ENCODE measurements around the gene FOLR3.
"Not testable (repeated sequence)": the region's sequence is repeated elsewhere in the genome, so short reads cannot be mapped to it uniquely, and the experiment has no call there.

DNA sequence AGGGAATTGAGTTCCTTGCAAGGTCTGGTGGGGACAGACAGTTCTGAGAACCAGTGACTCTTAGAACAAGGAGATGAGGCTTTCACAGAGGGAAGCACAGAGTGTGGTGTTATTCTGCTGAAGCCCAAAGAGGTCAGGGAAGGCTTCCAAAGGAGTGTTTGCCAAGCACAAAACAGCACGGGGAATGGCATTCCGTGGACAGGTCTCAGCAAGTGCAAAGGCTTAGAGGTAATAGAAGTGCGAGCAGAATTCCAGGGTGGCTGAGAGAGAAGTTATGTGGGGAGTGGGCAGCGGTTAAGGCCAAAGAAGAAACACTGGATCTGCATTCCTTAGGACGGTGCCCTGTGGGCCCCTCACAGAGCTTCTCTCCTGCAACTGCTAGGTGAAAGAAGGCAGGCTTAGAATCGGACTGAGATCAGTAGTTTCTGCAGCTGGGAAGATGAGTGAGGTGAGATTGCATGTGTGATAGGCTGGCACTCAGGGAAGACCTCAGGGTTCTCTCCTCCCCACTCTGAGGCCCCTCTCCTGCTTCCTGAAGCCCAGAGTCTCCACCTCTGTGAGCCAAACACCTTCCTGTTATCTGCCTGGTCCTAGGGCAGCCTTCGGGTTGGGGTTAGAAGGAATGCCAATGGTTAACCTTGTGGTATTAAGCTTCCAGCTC, 45.5 kb downstream of the FOLR3 start:
- TF ChIP-seq, protein P1, sequence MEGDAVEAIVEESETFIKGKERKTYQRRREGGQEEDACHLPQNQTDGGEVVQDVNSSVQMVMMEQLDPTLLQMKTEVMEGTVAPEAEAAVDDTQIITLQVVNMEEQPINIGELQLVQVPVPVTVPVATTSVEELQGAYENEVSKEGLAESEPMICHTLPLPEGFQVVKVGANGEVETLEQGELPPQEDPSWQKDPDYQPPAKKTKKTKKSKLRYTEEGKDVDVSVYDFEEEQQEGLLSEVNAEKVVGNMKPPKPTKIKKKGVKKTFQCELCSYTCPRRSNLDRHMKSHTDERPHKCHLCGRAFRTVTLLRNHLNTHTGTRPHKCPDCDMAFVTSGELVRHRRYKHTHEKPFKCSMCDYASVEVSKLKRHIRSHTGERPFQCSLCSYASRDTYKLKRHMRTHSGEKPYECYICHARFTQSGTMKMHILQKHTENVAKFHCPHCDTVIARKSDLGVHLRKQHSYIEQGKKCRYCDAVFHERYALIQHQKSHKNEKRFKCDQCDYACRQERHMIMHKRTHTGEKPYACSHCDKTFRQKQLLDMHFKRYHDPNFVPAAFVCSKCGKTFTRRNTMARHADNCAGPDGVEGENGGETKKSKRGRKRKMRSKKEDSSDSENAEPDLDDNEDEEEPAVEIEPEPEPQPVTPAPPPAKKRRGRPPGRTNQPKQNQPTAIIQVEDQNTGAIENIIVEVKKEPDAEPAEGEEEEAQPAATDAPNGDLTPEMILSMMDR (conservative IDR thresholded peaks at IDR 0.05), result not testable (repeated sequence)
- TF ChIP-seq EZH2 (IDR thresholded peaks at IDR 0.05; ENCODE audit: low read depth), result not testable (repeated sequence)

All from PC-9 (cell line).